CD4-positive, alpha-beta T cell treated with Interleukin-6 for 4 hours (primary cell): ENCODE data around the gene PPP1R15A.
"Not testable (repeated sequence)": the region's sequence is repeated elsewhere in the genome, so short reads cannot be mapped to it uniquely, and the experiment has no call there.

ENCODE experiments used
- DNase-seq: peaks from one replicate; pipeline ENCODE4 v3.0.0-alpha.2; 2020; ENCODE audit warnings: mixed read lengths

Gene PPP1R15A

GRCh38 chr19:48915757-48916156 is 43.5 kb downstream of the PPP1R15A start:
- DNase-seq, result no peak

GRCh38 chr19:48918071-48918470 is 45.9 kb downstream of the PPP1R15A start:
- no peak for DNase-seq

- DNase-seq, result peak; percentile 8
These were observed 46.6 kb downstream of the PPP1R15A start for GRCh38 chr19:48918801-48919247.

- DNase-seq, result not testable (repeated sequence)
These were observed 47.0 kb downstream of the PPP1R15A start for GRCh38 chr19:48919271-48919670.

GRCh38 chr19:48920949-48921348 is 48.7 kb downstream of the PPP1R15A start:
- no peak for DNase-seq

GRCh38 chr19:48921721-48922500 is 49.7 kb downstream of the PPP1R15A start:
- no peak for DNase-seq

GRCh38 chr19:48922548-48923490 is 50.6 kb downstream of the PPP1R15A start:
- DNase-seq, result no peak

GRCh38 chr19:48925240-48925843 is 53.1 kb downstream of the PPP1R15A start:
- DNase-seq, result no peak
